Stimulated activated CD4-positive, alpha-beta T cell treated with anti-CD3 and anti-CD28 coated beads, Interleukin-15, amount 100 ng/mL, for 1 hour (primary cell): ENCODE results near the gene ZNF441.
A peak's percentile ranks its signal among the peaks of the same experiment; 100 is the strongest.
"Not testable (repeated sequence)": the region's sequence is repeated elsewhere in the genome, so short reads cannot be mapped to it uniquely, and the experiment has no call there.

ENCODE experiments used
- DNase-seq, 2 donors: peaks; one replicate each; pipeline ENCODE4 v3.0.0-alpha.2; 2020; ENCODE audit warnings: low read depth in 1 of 2, low spot score in 1 of 2

The ZNF441 gene

GRCh38 chr19:11776669-11777068 lies 9.9 kb downstream of the ZNF441 start:
- not testable (repeated sequence) for DNase-seq

- no peak for DNase-seq
These were observed 13.7 kb downstream of the ZNF441 start for GRCh38 chr19:11780431-11781020.

- DNase-seq: no peak
These were observed 14.7 kb downstream of the ZNF441 start for GRCh38 chr19:11781295-11782057.

GRCh38 chr19:11783767-11784166 lies 17.0 kb downstream of the ZNF441 start:
- DNase-seq: no peak

GRCh38 chr19:11784356-11784755 lies 17.6 kb downstream of the ZNF441 start:
- no peak for DNase-seq

GRCh38 chr19:11787536-11787935 lies 20.7 kb downstream of the ZNF441 start:
- no peak for DNase-seq

GRCh38 chr19:11792942-11793341 lies 26.1 kb downstream of the ZNF441 start:
- DNase-seq: no peak

GRCh38 chr19:11797491-11797890 lies 30.7 kb downstream of the ZNF441 start:
- peak; percentile 41 to 50 for DNase-seq

GRCh38 chr19:11798391-11799330 lies 31.9 kb downstream of the ZNF441 start, which contains the start of gene ZNF491:
Gene ZNF491 (plus strand): TSS chr19:11798523. CDS start chr19:11805954, 7,431 bp downstream.
- DNase-seq: peak; percentile 63 to 78

GRCh38 chr19:11806354-11807098 lies 39.7 kb downstream of the ZNF441 start:
- no peak for DNase-seq

GRCh38 chr19:11807099-11807380 lies 40.2 kb downstream of the ZNF441 start:
- no peak for DNase-seq

GRCh38 chr19:11813703-11814028 lies 46.9 kb downstream of the ZNF441 start:
- DNase-seq: no peak

GRCh38 chr19:11814029-11814699 lies 47.4 kb downstream of the ZNF441 start, which contains the start of gene ZNF440:
Gene ZNF440 (plus strand): TSS chr19:11814273. CDS start chr19:11814448, 175 bp downstream.
- peak; percentile 66 to 81 for DNase-seq

- DNase-seq: no peak
These were observed 47.9 kb downstream of the ZNF441 start for GRCh38 chr19:11814700-11815035.

GRCh38 chr19:11821474-11822109 lies 54.8 kb downstream of the ZNF441 start:
- DNase-seq: no peak

GRCh38 chr19:11828957-11829876 lies 62.4 kb downstream of the ZNF441 start:
- not testable (repeated sequence) for DNase-seq

- no peak for DNase-seq
These were observed 65.6 kb downstream of the ZNF441 start for GRCh38 chr19:11832253-11832912.

- DNase-seq: no peak
These were observed 66.7 kb downstream of the ZNF441 start for GRCh38 chr19:11833541-11833940.
